Fibroblast of peridontal ligament (primary cell): ENCODE results near the gene HOXA3.

Experiments
- DNase-seq: peaks from one replicate; pipeline ENCODE4 v3.0.0-alpha.2; 2010; ENCODE audit errors: extremely low read depth

Gene HOXA3

DNA sequence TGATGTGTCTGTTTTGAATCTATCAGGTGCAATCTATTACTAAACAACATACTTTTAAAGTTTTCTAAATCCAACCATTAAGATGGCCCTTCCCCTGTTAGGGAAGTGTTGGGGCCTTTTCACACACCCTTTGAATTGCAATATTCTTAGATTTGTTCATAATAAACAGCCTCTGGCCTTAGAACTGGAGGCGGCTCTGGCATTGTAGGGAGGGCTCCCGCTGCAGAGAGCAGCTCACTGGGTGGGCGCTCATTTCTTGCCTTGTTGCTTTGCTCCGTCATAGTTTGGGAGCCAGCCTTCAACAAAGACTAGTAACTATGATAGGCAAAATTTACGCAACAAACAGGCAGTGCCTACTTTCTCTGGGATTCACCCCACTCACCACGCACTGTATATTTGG, 26.0 kb upstream of the HOXA3 start:
- no peak for DNase-seq

GRCh38 chr7:27177795-27178320, 25.5 kb upstream of the HOXA3 start:
- no peak for DNase-seq

GRCh38 chr7:27176962-27177794, 24.8 kb upstream of the HOXA3 start:
- no peak for DNase-seq

DNA sequence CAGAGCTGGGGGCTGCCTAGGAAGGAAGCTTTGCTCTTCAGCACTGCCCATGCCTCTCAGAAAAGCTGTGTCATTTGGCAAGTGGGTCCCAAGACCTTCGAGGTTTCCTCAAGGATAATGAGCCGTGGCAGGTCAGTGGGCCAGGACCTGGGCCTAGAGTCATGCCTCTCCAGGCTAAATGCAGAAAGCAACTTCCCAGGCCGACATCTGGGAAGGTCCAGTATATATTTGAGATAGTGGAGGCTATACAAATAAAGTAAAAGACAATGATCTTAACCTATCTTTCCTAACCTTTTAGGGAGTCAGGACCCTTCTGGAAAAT, 24.1 kb upstream of the HOXA3 start:
- DNase-seq: no peak

GRCh38 chr7:27175626-27176523, 23.5 kb upstream of the HOXA3 start:
- DNase-seq: no peak

- no peak for DNase-seq
These were observed 22.7 kb upstream of the HOXA3 start for GRCh38 chr7:27174874-27175625.

- DNase-seq: no peak
These were observed 21.8 kb upstream of the HOXA3 start, which contains the start of gene HOXA10 for GRCh38 chr7:27173956-27174873. HOXA10 (minus strand) TSS chr7:27174320; CDS start chr7:27174306, 14 bp downstream.

GRCh38 chr7:27173511-27173955, 21.1 kb upstream of the HOXA3 start:
- DNase-seq: no peak

DNA sequence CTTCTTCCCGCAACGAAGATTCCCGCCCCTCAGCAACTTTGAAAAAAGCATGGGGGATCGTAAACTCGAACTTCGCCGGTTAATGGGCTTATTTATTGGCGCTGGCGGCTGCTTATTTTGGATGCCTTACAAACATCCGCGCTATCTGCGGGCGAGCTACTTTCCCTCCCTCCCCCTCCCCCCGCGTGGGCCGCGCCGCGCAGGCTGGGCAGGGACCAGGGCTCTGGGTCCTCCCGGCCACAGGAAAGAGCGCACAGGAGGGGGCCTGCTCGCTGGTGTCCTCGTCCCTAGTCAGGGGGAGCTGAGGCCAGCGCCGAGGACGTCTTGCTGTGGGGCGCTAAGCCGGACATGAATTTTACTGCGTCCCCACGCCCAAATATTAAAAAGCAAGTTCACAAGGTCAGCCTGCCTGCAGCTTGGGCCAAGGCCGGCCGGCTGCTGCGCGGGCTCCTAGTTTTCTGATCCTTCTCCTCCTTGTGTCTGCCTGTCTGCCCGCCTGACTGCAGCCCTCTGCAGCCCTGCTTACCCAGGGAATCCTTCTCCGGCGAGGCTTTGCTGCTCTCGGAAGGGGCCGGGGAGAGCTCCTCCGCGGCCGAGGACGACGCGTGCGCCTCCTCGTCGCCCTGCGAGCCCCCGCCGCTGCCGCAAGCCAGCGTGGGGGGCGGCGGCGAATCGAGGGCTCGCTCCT, 20.6 kb upstream of the HOXA3 start:
- DNase-seq: no peak

GRCh38 chr7:27172315-27172774, 20.0 kb upstream of the HOXA3 start:
- DNase-seq: no peak

DNA sequence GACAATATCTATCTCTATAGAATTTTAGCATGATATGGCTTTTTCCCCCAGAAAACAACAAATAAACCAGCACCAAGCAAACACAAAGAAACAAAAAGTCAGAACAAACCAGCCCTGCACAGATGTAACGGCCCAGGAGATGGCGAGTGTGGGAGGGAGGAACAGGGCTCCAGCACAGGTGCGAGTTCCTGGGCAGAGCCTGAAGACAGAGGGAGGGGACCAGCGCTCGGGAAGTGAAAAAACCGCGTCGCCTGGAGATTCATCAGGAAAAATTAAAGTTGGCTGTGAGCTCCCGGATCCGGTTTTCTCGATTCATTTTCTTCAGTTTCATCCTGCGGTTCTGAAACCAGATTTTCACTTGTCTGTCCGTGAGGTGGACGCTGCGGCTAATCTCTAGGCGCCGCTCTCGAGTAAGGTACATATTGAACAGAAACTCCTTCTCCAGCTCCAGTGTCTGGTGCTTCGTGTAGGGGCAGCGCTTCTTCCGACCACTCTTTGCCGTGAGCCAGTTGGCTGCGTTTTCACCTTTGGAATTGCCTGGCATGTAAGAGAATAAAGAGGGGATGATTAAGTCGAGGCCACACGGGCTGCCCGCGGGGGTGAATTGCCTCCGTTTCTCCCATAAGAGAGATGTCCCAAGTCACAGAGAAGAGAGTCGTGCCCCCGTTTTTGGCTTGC, 19.4 kb upstream of the HOXA3 start:
- DNase-seq: no peak

DNA sequence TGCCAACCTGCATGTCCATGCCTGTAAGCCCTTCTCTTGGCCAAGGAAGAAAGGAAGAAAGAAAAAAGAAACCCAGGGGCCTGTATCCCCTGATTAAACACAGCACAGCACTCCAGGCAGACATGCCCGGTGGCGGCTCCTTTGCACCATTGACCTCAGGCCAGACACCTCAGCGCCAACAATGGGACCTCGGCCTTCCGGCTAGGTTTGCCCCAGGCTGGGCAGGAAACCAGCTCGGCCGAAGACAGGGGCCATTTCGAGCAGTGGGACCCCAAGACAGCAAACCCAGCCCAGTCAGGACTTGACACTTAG, 18.9 kb upstream of the HOXA3 start:
- DNase-seq: no peak

DNA sequence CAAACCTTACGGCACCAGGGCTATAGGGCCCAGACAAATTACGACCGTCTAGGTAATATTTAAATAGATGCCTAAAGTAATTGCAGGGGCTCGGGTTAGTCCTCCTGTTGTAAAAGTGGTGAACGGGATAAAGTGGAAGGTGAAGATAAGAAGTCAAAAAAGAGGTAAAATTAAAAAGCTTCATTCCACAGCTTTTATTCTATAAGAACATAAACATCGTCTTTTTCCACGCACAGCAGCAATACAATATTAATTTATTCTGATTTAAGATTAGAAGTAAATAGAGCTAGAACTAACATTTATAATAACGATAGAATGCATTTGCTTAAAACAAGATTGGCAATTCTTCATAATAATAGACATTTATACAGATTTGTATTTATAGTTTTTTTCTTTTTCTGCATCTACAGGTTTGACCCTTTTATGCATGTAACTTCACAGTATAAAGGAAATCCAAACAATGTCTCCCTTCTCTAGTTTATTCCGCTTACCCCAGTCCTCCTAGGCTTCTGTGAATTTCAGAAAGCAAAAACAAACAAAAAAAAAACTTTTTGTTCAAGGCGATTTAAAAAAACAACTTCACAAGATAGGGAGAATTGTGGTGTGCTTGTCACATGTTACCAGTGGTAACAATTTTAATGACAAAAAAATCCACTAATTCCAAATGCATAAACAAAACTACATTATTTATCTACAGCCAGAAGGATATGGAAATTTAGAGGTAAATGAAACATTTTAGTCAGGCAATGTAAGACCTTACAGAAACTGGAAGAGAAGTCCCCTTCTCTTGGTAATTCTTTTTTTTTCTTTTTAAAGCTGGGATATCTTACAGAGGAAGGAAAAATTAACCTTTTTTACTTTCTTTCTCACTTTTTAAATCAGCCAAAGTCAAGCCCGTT, 18.3 kb upstream of the HOXA3 start:
- DNase-seq: no peak

- DNase-seq: no peak
These were observed 17.5 kb upstream of the HOXA3 start for GRCh38 chr7:27169658-27170425.

DNA sequence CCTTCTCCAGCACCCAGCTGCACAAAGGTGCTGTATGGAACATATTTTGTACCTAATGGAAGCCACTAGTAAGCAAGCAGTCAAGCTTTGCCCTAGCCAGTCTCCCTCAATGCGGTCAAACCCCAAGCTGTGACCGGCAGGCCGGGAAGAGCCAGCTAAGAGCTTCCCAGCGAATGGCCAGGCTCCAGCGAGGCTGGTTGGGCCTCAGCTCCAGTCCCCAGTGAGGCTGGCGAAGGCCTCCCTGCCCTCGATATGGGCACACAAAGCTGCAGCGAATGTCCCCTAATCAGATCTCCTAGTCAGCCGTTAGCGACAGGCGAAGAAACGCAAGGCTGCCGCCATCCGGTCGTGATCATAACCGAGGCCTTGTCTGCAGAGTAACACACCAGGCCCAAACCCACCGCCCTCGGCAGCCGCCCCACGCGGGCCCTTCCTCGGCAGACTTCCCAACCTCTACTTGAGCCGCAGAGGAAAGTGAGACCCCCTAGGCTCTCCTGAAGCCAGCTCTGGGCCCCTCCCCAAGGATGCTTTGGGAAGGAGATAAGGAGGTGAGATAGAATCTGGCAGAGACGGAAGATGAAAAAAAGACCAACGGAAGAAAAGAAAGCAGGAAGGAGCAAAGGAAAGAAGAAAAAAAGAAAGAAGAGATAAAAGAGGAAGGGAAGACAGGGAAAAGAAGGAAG, 16.0 kb upstream of the HOXA3 start:
- no peak for DNase-seq

- no peak for DNase-seq
These were observed 15.5 kb upstream of the HOXA3 start for GRCh38 chr7:27167916-27168264.
